BE2C (cell line): ENCODE results near the gene TBC1D4.

ENCODE experiments used
- DNase-seq: peaks from one replicate; pipeline ENCODE4 v3.0.0-alpha.2; 2020
- H3K27me3 ChIP-seq: fragments of 250-450 bp; sonication (Bioruptor Pico); 2 replicates; pipeline ENCODE4 v1.5.1; 2020; ENCODE audit warnings: mild to moderate bottlenecking
- H3K36me3 ChIP-seq: fragments of 250-450 bp; sonication (Bioruptor Pico); 2 replicates; pipeline ENCODE4 v1.5.1; 2020; ENCODE audit warnings: mild to moderate bottlenecking
- H3K4me1 ChIP-seq: fragments of 250-450 bp; sonication (Bioruptor Pico); 2 replicates; pipeline ENCODE4 v1.5.1; 2020
- H3K4me3 ChIP-seq: 2 replicates; pipeline ENCODE4 v1.5.1; 2011; ENCODE audit warnings: low read depth, low read length
- H3K9me3 ChIP-seq: fragments of 250-450 bp; sonication (Bioruptor Pico); 2 replicates; pipeline ENCODE4 v1.5.1; 2020
- CTCF ChIP-seq: IDR thresholded peaks from 2 replicates; pipeline ENCODE4 v1.5.1; 2012; ENCODE audit warnings: mild to moderate bottlenecking, low read depth, low read length

The TBC1D4 gene

GRCh38 chr13:75447493-75447892, 34.5 kb downstream of the TBC1D4 start:
- DNase-seq, result no peak
- TF ChIP-seq CTCF, result no peak
- Histone ChIP-seq H3K36me3 (no peaks in the 10 kb centered on the region), H3K4me1 (peaks cover 13% of the 10 kb centered on the region), H3K9me3 (no peaks in the 10 kb centered on the region), H3K4me3 (no peak overlapping the region), H3K27me3 (no peaks in the 10 kb centered on the region)

- Histone ChIP-seq H3K4me1 (peaks cover 7% of the 10 kb centered on the region), H3K27me3 (no peaks in the 10 kb centered on the region), H3K9me3 (no peaks in the 10 kb centered on the region), H3K4me3 (no peak overlapping the region), H3K36me3 (no peaks in the 10 kb centered on the region)
- DNase-seq, result no peak
- TF ChIP-seq CTCF, result no peak
These were observed 35.1 kb downstream of the TBC1D4 start for GRCh38 chr13:75446874-75447273.

GRCh38 chr13:75445717-75446499, 36.1 kb downstream of the TBC1D4 start:
- no peak overlapping the region for H3K4me3 ChIP-seq
- no peak for DNase-seq
- H3K9me3 ChIP-seq, result no peaks in the 10 kb centered on the region
- no peak for TF ChIP-seq CTCF
- H3K4me1 ChIP-seq, result peaks cover 9% of the 10 kb centered on the region
- no peaks in the 10 kb centered on the region for H3K27me3 ChIP-seq
- H3K36me3 ChIP-seq, result no peaks in the 10 kb centered on the region

GRCh38 chr13:75444016-75444415, 38.0 kb downstream of the TBC1D4 start:
- TF ChIP-seq CTCF, result no peak
- H3K4me3 ChIP-seq, result no peak overlapping the region
- H3K4me1 ChIP-seq, result peaks cover 9% of the 10 kb centered on the region
- H3K27me3 ChIP-seq, result no peaks in the 10 kb centered on the region
- no peak for DNase-seq
- no peaks in the 10 kb centered on the region for H3K36me3 ChIP-seq
- no peaks in the 10 kb centered on the region for H3K9me3 ChIP-seq

- Histone ChIP-seq H3K27me3 (no peaks in the 10 kb centered on the region), H3K4me1 (peaks cover 9% of the 10 kb centered on the region), H3K9me3 (no peaks in the 10 kb centered on the region), H3K36me3 (no peaks in the 10 kb centered on the region), H3K4me3 (no peak overlapping the region)
- DNase-seq, result no peak
- TF ChIP-seq CTCF, result no peak
These were observed 38.5 kb downstream of the TBC1D4 start for GRCh38 chr13:75443356-75443958.

- H3K9me3 ChIP-seq, result no peaks in the 10 kb centered on the region
- no peak for DNase-seq
- no peaks in the 10 kb centered on the region for H3K36me3 ChIP-seq
- TF ChIP-seq CTCF, result no peak
- H3K4me1 ChIP-seq, result peaks cover 9% of the 10 kb centered on the region
- no peak overlapping the region for H3K4me3 ChIP-seq
- H3K27me3 ChIP-seq, result no peaks in the 10 kb centered on the region
These were observed 39.2 kb downstream of the TBC1D4 start for GRCh38 chr13:75442736-75443234.
